HepG2 (cell line): Measurements from ENCODE around the gene PA2G4. TPM values are rescaled to one million over a fixed set of nuclear protein-coding genes. Genes with fewer than 3 reads are reported as not detected.

ENCODE experiments used
- ATM ChIP-seq: fragments of 450-650 bp; IDR thresholded peaks from 2 replicates; pipeline ENCODE4 v1.7.1; 2017; ENCODE audit warnings: mild to moderate bottlenecking, borderline replicate concordance
- CHD4 ChIP-seq: fragments of 200-600 bp; sonication (generic); IDR thresholded peaks from 2 replicates; pipeline ENCODE4 v1.7.0; 2017; ENCODE audit warnings: mild to moderate bottlenecking, low read length, borderline replicate concordance
- FOXA1 ChIP-seq, 2 experiments: fragments of 450-650 bp in 1 of 2; sonication (generic) in 1 of 2; formaldehyde crosslinking in 1 of 2; IDR thresholded peaks; 2 replicates each; pipeline versions ENCODE4 v1.4.0 to v1.6.1; 2016 to 2020; ENCODE audit warnings: missing genetic modification reagents in 1 of 2
- HHEX ChIP-seq: IDR thresholded peaks from 2 replicates; pipeline ENCODE4 v1.6.1; 2016; ENCODE audit warnings: control low read depth
- JUNB ChIP-seq: sonication (generic); formaldehyde crosslinking; IDR thresholded peaks from 2 replicates; pipeline ENCODE4 v1.8.0; 2022; ENCODE audit warnings: missing genetic modification reagents, mild to moderate bottlenecking, borderline replicate concordance
- KDM2A ChIP-seq: sonication (generic); formaldehyde crosslinking; IDR thresholded peaks from 2 replicates; pipeline ENCODE4 v1.4.0; 2020; ENCODE audit warnings: low read depth, missing genetic modification reagents, borderline replicate concordance
- KDM5A ChIP-seq: fragments of 200-600 bp; sonication (generic); IDR thresholded peaks from 2 replicates; pipeline ENCODE4 v1.7.0; 2018; ENCODE audit warnings: antibody characterized with exemption, mild to moderate bottlenecking, low read length, borderline replicate concordance
- MED13 ChIP-seq: sonication (generic); formaldehyde crosslinking; IDR thresholded peaks from 2 replicates; pipeline ENCODE4 v1.5.0; 2020; ENCODE audit warnings: missing genetic modification reagents
- RELA ChIP-seq: sonication (generic); formaldehyde crosslinking; IDR thresholded peaks from 2 replicates; pipeline ENCODE4 v1.4.0; 2020; ENCODE audit warnings: missing genetic modification reagents
- RFXAP ChIP-seq: sonication (generic); formaldehyde crosslinking; IDR thresholded peaks from 2 replicates; pipeline ENCODE4 v1.4.0; 2020; ENCODE audit warnings: missing genetic modification reagents, borderline replicate concordance
- SIN3A ChIP-seq: IDR thresholded peaks from 2 replicates; pipeline ENCODE4 v1.6.1; 2011; ENCODE audit warnings: low read depth, mild to moderate bottlenecking, control low read depth, low read length, borderline replicate concordance
- SNRNP70 ChIP-seq: fragments of 200-400 bp; formaldehyde crosslinking; IDR thresholded peaks from 2 replicates; pipeline ENCODE4 v1.6.1; 2017; ENCODE audit warnings: mild to moderate bottlenecking, low read depth, low read length, moderate library complexity
- SUZ12 ChIP-seq: fragments of 150-350 bp; IDR thresholded peaks from 2 replicates; pipeline ENCODE4 v1.6.1; 2014; ENCODE audit warnings: low read depth, low read length
- ZFP41 ChIP-seq: sonication (generic); formaldehyde crosslinking; IDR thresholded peaks from 2 replicates; pipeline ENCODE4 v1.4.0; 2020; ENCODE audit warnings: mild to moderate bottlenecking, missing genetic modification reagents, borderline replicate concordance
- ZNF143 ChIP-seq: sonication (generic); formaldehyde crosslinking; IDR thresholded peaks from 2 replicates; pipeline ENCODE4 v1.4.0; 2020; ENCODE audit warnings: missing genetic modification reagents
- ZNF292 ChIP-seq: sonication (generic); formaldehyde crosslinking; IDR thresholded peaks from 2 replicates; pipeline ENCODE4 v1.8.1; 2022; ENCODE audit warnings: mild to moderate bottlenecking, low read depth, missing genetic modification reagents, borderline replicate concordance
- ZNF337 ChIP-seq: sonication (generic); formaldehyde crosslinking; IDR thresholded peaks from 2 replicates; pipeline ENCODE4 v1.5.1; 2020; ENCODE audit warnings: missing genetic modification reagents, low read depth, mild to moderate bottlenecking, borderline replicate concordance
- ZNF446 ChIP-seq: sonication (generic); formaldehyde crosslinking; IDR thresholded peaks from 2 replicates; pipeline ENCODE4 v1.5.0; 2020; ENCODE audit warnings: mild to moderate bottlenecking, missing genetic modification reagents
- ZNF550 ChIP-seq: sonication (generic); formaldehyde crosslinking; IDR thresholded peaks from 2 replicates; pipeline ENCODE4 v1.4.0; 2020; ENCODE audit warnings: mild to moderate bottlenecking, missing genetic modification reagents, borderline replicate concordance
- ZNF615 ChIP-seq: sonication (generic); formaldehyde crosslinking; IDR thresholded peaks from 2 replicates; pipeline ENCODE4 v1.5.0; 2020; ENCODE audit warnings: mild to moderate bottlenecking, missing genetic modification reagents, borderline replicate concordance
- ZNF619 ChIP-seq: sonication (generic); formaldehyde crosslinking; IDR thresholded peaks from 2 replicates; pipeline ENCODE4 v1.4.0; 2020; ENCODE audit warnings: mild to moderate bottlenecking, missing genetic modification reagents
- ZNF670 ChIP-seq: sonication (generic); formaldehyde crosslinking; IDR thresholded peaks from 2 replicates; pipeline ENCODE4 v1.8.0; 2022; ENCODE audit warnings: mild to moderate bottlenecking, missing genetic modification reagents, borderline replicate concordance
- ZNF761 ChIP-seq: sonication (generic); formaldehyde crosslinking; conservative IDR thresholded peaks from 2 replicates; pipeline ENCODE4 v1.4.0; 2020; ENCODE audit warnings: mild to moderate bottlenecking, missing genetic modification reagents
- polyA plus RNA-seq, 8 experiments: library from polyadenylated mRNA; depleted of rRNA in 3 of 8; stranded (reverse) in 7 of 8; unstranded in 1 of 8; fragments of >200 nt; fragmentation: Illumina TruSeq in 4 of 8; extraction: Trizol in 4 of 8; gene quantifications; 2 replicates each; pipeline versions ENCODE4 v1.2.1 to v1.2.3, GENCODE V29; 2011 to 2016; ENCODE audit warnings: low read depth in 4 of 8, missing spikeins in 1 of 8, mixed read lengths in 1 of 8; ENCODE audit not compliant: insufficient read depth in 1 of 8
- total RNA-seq, 5 experiments: library from RNA; depleted of rRNA; stranded (reverse); fragments of >200 nt; fragmentation: Illumina TruSeq; extraction: Trizol; gene quantifications; 2 replicates each; pipeline ENCODE4 v1.2.3, GENCODE V29; 2016; ENCODE audit warnings: low read depth in 1 of 5
- TF ChIP-seq, protein P1 (sequence below): sonication (generic); formaldehyde crosslinking; IDR thresholded peaks from 2 replicates; pipeline ENCODE4 v1.8.1; 2022; ENCODE audit warnings: mild to moderate bottlenecking, missing genetic modification reagents
- TF ChIP-seq, protein P2 (sequence below): sonication (generic); formaldehyde crosslinking; IDR thresholded peaks from 2 replicates; pipeline ENCODE4 v1.4.0; 2020; ENCODE audit warnings: mild to moderate bottlenecking, missing genetic modification reagents
- TF ChIP-seq, protein P3 (sequence below): sonication (generic); formaldehyde crosslinking; IDR thresholded peaks from 2 replicates; pipeline ENCODE4 v1.8.1; 2023; ENCODE audit warnings: mild to moderate bottlenecking, inconsistent platforms, moderate library complexity, missing genetic modification reagents, borderline replicate concordance
- TF ChIP-seq, protein P4 (sequence below): sonication (generic); formaldehyde crosslinking; IDR thresholded peaks from 2 replicates; pipeline ENCODE4 v1.5.1; 2020; ENCODE audit warnings: mild to moderate bottlenecking, missing genetic modification reagents, moderate library complexity

PA2G4 gene
- total and polyA plus RNA-seq, 2 of the 13 experiments (the other 11 are each of a cell fraction or from before 2014, with no cell fraction given) = 147 to 240 TPM

DNA sequence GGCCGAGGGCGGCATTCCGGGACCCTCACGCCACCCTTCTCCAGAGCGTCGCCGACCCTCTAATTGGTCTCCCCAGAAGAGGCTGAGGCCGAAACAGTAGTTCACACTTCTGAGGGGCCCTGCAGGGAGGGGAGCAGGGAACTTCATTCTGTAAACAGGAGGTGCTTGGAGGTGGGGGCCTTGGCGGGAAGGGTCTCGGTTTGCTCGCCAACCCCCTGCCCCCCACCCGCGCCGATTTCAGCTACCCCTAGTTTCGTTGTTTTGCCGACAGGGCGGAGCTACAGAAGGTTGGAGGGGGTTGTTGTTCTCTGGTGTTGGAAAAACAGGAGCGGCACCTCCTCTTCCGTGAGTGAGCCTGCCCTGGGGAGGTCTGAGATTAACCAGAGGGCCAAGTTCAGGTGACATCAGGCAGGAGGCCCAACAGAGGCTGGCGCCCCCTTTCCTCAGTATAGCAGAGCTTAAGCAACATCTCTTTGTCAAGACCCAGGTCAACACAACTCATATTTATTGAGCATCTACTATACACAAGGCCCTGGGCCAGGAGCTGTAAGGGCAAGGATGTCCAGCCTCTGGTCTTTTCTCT is 23.7 kb upstream of the PA2G4 start (continued):
- no peak for TF ChIP-seq SNRNP70
- no peak for TF ChIP-seq JUNB (CRISPR knock-in tag)
- no peak for TF ChIP-seq ZNF550
- no peak; the same call in 1 of the 2 replicates for TF ChIP-seq KDM2A (CRISPR knock-in tag)
- no peak for TF ChIP-seq FOXA1 (IDR thresholded peaks at IDR 0.05)
- peak; percentile 78 for TF ChIP-seq FOXA1 (CRISPR knock-in tag; IDR thresholded peaks at IDR 0.05)
- 0 out of 2 replicates have a peak, but pooled peaks have one; percentile 5 for TF ChIP-seq RFXAP (CRISPR knock-in tag)
- no peak for TF ChIP-seq ZNF619
- TF ChIP-seq CHD4 = no peak
- peak; percentile 33; the same call in 1 of the 2 replicates for TF ChIP-seq KDM5A
- TF ChIP-seq, protein P1, sequence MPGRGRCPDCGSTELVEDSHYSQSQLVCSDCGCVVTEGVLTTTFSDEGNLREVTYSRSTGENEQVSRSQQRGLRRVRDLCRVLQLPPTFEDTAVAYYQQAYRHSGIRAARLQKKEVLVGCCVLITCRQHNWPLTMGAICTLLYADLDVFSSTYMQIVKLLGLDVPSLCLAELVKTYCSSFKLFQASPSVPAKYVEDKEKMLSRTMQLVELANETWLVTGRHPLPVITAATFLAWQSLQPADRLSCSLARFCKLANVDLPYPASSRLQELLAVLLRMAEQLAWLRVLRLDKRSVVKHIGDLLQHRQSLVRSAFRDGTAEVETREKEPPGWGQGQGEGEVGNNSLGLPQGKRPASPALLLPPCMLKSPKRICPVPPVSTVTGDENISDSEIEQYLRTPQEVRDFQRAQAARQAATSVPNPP = no peak
- TF ChIP-seq ZNF761 (CRISPR knock-in tag) = no peak
- TF ChIP-seq ZNF143 (CRISPR knock-in tag) = no peak
- TF ChIP-seq SUZ12 = no peak
- no peak for TF ChIP-seq ZNF615 (CRISPR knock-in tag)
- TF ChIP-seq, protein P2, sequence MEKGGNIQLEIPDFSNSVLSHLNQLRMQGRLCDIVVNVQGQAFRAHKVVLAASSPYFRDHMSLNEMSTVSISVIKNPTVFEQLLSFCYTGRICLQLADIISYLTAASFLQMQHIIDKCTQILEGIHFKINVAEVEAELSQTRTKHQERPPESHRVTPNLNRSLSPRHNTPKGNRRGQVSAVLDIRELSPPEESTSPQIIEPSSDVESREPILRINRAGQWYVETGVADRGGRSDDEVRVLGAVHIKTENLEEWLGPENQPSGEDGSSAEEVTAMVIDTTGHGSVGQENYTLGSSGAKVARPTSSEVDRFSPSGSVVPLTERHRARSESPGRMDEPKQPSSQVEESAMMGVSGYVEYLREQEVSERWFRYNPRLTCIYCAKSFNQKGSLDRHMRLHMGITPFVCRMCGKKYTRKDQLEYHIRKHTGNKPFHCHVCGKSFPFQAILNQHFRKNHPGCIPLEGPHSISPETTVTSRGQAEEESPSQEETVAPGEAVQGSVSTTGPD = no peak; the same call in 1 of the 2 replicates
- TF ChIP-seq ATM = no peak
- TF ChIP-seq ZFP41 (CRISPR knock-in tag) = no peak
- no peak for TF ChIP-seq ZNF446
- TF ChIP-seq, protein P3, sequence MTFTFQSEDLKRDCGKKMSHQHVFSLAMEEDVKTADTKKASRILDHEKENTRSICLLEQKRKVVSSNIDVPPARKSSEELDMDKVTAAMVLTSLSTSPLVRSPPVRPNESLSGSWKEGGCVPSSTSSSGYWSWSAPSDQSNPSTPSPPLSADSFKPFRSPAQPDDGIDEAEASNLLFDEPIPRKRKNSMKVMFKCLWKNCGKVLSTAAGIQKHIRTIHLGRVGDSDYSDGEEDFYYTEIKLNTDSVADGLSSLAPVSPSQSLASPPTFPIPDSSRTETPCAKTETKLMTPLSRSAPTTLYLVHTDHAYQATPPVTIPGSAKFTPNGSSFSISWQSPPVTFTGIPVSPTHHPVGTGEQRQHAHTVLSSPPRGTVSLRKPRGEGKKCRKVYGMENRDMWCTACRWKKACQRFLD (CRISPR knock-in tag) = no peak
- TF ChIP-seq, protein P4, sequence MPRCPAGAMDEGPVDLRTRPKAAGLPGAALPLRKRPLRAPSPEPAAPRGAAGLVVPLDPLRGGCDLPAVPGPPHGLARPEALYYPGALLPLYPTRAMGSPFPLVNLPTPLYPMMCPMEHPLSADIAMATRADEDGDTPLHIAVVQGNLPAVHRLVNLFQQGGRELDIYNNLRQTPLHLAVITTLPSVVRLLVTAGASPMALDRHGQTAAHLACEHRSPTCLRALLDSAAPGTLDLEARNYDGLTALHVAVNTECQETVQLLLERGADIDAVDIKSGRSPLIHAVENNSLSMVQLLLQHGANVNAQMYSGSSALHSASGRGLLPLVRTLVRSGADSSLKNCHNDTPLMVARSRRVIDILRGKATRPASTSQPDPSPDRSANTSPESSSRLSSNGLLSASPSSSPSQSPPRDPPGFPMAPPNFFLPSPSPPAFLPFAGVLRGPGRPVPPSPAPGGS = no peak
- TF ChIP-seq ZNF670 (CRISPR knock-in tag) = no peak
- no peak for TF ChIP-seq ZNF337
- TF ChIP-seq ZNF292 (CRISPR knock-in tag) = no peak
- TF ChIP-seq SIN3A = peak; percentile 59; the same call in 1 of the 2 replicates
- peak; percentile 35; the same call in 1 of the 2 replicates for TF ChIP-seq HHEX (CRISPR knock-in tag)
- TF ChIP-seq MED13 (CRISPR knock-in tag) = no peak
- TF ChIP-seq RELA (CRISPR knock-in tag) = no peak
